HCT116 (cell line): Measurements from ENCODE around the gene DDI2.

Experiments
- CBX3 ChIP-seq: IDR thresholded peaks from 2 replicates; pipeline ENCODE4 v1.6.1; 2012; ENCODE audit warnings: low read depth
- ELF1 ChIP-seq: IDR thresholded peaks from 2 replicates; pipeline ENCODE4 v1.6.1; 2012; ENCODE audit warnings: low read depth, borderline replicate concordance
- EZH2 ChIP-seq: fragments of 200-600 bp; sonication (generic); IDR thresholded peaks from 2 replicates; pipeline ENCODE4 v1.6.1; 2017; ENCODE audit warnings: antibody characterized with exemption, mixed run types
- EZH2phosphoT487 ChIP-seq: fragments of 200-600 bp; IDR thresholded peaks from 2 replicates; pipeline ENCODE4 v1.6.1; 2018; ENCODE audit warnings: antibody characterized with exemption, borderline replicate concordance
- POLR2A ChIP-seq: IDR thresholded peaks from 2 replicates; pipeline ENCODE4 v1.7.0; 2011; ENCODE audit warnings: borderline replicate concordance; ENCODE audit not compliant: insufficient read depth, insufficient read length; ENCODE audit errors: extremely low read depth
- POLR2AphosphoS5 ChIP-seq: IDR thresholded peaks from 2 replicates; pipeline ENCODE4 v1.6.1; 2011; ENCODE audit warnings: mild to moderate bottlenecking, low read depth, low read length, moderate library complexity
- SIN3A ChIP-seq: IDR thresholded peaks from 2 replicates; pipeline ENCODE4 v1.6.1; 2012; ENCODE audit warnings: low read depth
- YY1 ChIP-seq: IDR thresholded peaks from 2 replicates; pipeline ENCODE4 v1.6.1; 2011; ENCODE audit warnings: low read length, low read depth, moderate library complexity, mild to moderate bottlenecking; ENCODE audit not compliant: insufficient replicate concordance; ENCODE audit errors: extremely low read depth
- ZNF274 ChIP-seq: fragments of 200-500 bp; sonication (Bioruptor generic); IDR thresholded peaks from 2 replicates; pipeline ENCODE4 v1.6.1; 2014; ENCODE audit warnings: mild to moderate bottlenecking, low read depth, low read length, inconsistent platforms
- TF ChIP-seq, protein P1 (sequence below), 3 experiments: fragments of 200-600 bp in 1 of 3; sonication (generic) in 1 of 3; IDR thresholded peaks in 2 of 3; conservative IDR thresholded peaks in 1 of 3; 2 replicates each; pipeline ENCODE4 v1.5.1; 2012 to 2017; ENCODE audit warnings: low read depth in 2 of 3, low read length in 2 of 3, antibody characterized with exemption in 1 of 3, borderline replicate concordance in 1 of 3, control low read depth in 1 of 3, mild to moderate bottlenecking in 1 of 3, mixed read lengths in 1 of 3, mixed run types in 1 of 3, moderate library complexity in 1 of 3; ENCODE audit not compliant: insufficient read depth in 1 of 3
- TF ChIP-seq, protein P2 (sequence below): IDR thresholded peaks from 2 replicates; pipeline ENCODE4 v1.6.1; 2012
- TF ChIP-seq, protein P3 (sequence below): IDR thresholded peaks from 2 replicates; pipeline ENCODE4 v1.6.1; 2011; ENCODE audit warnings: mild to moderate bottlenecking, low read length, moderate library complexity; ENCODE audit not compliant: insufficient replicate concordance; ENCODE audit errors: extremely low read depth
- TF ChIP-seq, protein P4 (sequence below): IDR thresholded peaks from 2 replicates; pipeline ENCODE4 v1.6.1; 2012

DNA sequence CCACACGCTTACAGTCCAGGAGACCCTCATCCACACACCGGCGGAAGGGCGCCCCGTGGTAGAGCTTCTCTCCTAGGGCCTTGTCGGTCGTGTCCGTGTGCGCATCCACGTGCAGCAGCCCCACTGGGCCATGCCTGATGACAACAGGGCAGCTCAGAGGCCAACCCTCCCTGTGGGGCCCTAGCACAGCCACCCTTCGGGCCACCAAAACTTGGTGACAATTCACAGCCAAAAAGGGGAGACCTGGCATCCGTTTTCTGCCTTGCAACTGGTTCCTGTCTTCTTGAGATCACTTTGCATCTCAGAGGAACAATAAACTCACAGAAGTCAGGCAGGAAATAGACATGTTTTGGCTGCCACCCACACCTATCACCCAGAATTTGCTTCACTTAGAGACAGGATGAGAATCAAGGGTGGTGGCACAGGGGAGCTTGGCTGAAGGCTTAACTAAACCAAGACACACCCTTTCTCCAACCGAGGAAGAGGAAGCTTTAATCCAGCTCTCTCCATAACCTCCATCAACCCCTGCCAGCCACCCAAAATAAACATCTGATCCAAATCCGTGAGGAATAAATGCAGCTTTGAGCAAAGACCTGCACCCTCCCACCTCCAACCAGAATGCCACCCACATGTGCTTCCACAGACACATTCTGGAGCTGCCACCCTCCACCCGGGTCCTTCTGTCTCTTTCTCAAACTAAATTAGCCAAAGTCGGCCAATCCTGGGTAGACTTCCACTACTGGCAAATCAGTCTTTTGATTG is 38.2 kb upstream of the DDI2 start:
- TF ChIP-seq YY1 (no peak), POLR2AphosphoS5 (no peak), ELF1 (no peak), POLR2A (no peak), ZNF274 (no peak), EZH2 (no peak), CBX3 (no peak), SIN3A (no peak), EZH2phosphoT487 (no peak)
- TF ChIP-seq, protein P1, sequence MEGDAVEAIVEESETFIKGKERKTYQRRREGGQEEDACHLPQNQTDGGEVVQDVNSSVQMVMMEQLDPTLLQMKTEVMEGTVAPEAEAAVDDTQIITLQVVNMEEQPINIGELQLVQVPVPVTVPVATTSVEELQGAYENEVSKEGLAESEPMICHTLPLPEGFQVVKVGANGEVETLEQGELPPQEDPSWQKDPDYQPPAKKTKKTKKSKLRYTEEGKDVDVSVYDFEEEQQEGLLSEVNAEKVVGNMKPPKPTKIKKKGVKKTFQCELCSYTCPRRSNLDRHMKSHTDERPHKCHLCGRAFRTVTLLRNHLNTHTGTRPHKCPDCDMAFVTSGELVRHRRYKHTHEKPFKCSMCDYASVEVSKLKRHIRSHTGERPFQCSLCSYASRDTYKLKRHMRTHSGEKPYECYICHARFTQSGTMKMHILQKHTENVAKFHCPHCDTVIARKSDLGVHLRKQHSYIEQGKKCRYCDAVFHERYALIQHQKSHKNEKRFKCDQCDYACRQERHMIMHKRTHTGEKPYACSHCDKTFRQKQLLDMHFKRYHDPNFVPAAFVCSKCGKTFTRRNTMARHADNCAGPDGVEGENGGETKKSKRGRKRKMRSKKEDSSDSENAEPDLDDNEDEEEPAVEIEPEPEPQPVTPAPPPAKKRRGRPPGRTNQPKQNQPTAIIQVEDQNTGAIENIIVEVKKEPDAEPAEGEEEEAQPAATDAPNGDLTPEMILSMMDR (IDR thresholded peaks at IDR 0.05 in 2 of 3, conservative IDR thresholded peaks at IDR 0.05 in 1 of 3; ENCODE audit: borderline replicate concordance in 1 of 3, insufficient read depth in 1 of 3, low read depth in 2 of 3, low read length in 2 of 3): no peak
- TF ChIP-seq, protein P2, sequence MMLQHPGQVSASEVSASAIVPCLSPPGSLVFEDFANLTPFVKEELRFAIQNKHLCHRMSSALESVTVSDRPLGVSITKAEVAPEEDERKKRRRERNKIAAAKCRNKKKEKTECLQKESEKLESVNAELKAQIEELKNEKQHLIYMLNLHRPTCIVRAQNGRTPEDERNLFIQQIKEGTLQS: no peak
- TF ChIP-seq, protein P3, sequence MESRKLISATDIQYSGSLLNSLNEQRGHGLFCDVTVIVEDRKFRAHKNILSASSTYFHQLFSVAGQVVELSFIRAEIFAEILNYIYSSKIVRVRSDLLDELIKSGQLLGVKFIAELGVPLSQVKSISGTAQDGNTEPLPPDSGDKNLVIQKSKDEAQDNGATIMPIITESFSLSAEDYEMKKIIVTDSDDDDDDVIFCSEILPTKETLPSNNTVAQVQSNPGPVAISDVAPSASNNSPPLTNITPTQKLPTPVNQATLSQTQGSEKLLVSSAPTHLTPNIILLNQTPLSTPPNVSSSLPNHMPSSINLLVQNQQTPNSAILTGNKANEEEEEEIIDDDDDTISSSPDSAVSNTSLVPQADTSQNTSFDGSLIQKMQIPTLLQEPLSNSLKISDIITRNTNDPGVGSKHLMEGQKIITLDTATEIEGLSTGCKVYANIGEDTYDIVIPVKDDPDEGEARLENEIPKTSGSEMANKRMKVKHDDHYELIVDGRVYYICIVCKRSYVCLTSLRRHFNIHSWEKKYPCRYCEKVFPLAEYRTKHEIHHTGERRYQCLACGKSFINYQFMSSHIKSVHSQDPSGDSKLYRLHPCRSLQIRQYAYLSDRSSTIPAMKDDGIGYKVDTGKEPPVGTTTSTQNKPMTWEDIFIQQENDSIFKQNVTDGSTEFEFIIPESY: no peak
- TF ChIP-seq, protein P4, sequence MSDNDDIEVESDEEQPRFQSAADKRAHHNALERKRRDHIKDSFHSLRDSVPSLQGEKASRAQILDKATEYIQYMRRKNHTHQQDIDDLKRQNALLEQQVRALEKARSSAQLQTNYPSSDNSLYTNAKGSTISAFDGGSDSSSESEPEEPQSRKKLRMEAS: no peak
